Skeletal muscle tissue (tissue), 5 donors: ENCODE results near the gene TMEM185B. TPM values are rescaled to one million over a fixed set of nuclear protein-coding genes. Genes with fewer than 3 reads are reported as not detected.
A peak's percentile ranks its signal among the peaks of the same experiment; 100 is the strongest.

Experiments
- H3K27ac ChIP-seq: one replicate; pipeline ENCODE4 v1.7.0; 2013; ENCODE audit warnings: mild to moderate bottlenecking, low read depth, low read length, inconsistent platforms
- H3K27me3 ChIP-seq, 3 donors: one replicate each; pipeline ENCODE4 v1.7.0; 2013; ENCODE audit warnings: low read length in 3 of 3; ENCODE audit not compliant: control insufficient read depth in 3 of 3, insufficient read depth in 3 of 3
- H3K36me3 ChIP-seq, 3 donors: one replicate each; pipeline ENCODE4 v1.7.0; 2013; ENCODE audit warnings: low read length in 3 of 3; ENCODE audit not compliant: control insufficient read depth in 3 of 3, insufficient read depth in 3 of 3
- H3K4me1 ChIP-seq, 3 donors: one replicate each; pipeline ENCODE4 v1.7.0; 2013; ENCODE audit warnings: low read length in 3 of 3, mild to moderate bottlenecking in 3 of 3; ENCODE audit not compliant: control insufficient read depth in 3 of 3, insufficient read depth in 3 of 3
- H3K4me3 ChIP-seq, 3 donors: one replicate each; pipeline ENCODE4 v1.7.0; 2013; ENCODE audit warnings: low read length in 3 of 3
- H3K9ac ChIP-seq, 3 donors: one replicate each; pipeline ENCODE4 v1.7.0; 2013; ENCODE audit warnings: low read length in 3 of 3, mild to moderate bottlenecking in 3 of 3, moderate library complexity in 2 of 3, low read depth in 1 of 3
- H3K9me3 ChIP-seq, 3 donors: one replicate each; pipeline ENCODE4 v1.7.0; 2013; ENCODE audit warnings: low read length in 3 of 3; ENCODE audit not compliant: control insufficient read depth in 3 of 3
- small RNA-seq: library from RNA; depleted of rRNA; stranded (forward); fragments of <200 nt; gene quantifications from one replicate; pipeline ENCODE3, GENCODE V24; 2014
- total RNA-seq: library from RNA; depleted of rRNA; stranded (reverse); fragments of >200 nt; gene quantifications from one replicate; pipeline ENCODE4 v1.2.3, GENCODE V29; 2014
- donor health status: Osteomylitis.

The TMEM185B gene
- total RNA-seq, 1 donor from 2014 or later = 16.7 TPM

DNA sequence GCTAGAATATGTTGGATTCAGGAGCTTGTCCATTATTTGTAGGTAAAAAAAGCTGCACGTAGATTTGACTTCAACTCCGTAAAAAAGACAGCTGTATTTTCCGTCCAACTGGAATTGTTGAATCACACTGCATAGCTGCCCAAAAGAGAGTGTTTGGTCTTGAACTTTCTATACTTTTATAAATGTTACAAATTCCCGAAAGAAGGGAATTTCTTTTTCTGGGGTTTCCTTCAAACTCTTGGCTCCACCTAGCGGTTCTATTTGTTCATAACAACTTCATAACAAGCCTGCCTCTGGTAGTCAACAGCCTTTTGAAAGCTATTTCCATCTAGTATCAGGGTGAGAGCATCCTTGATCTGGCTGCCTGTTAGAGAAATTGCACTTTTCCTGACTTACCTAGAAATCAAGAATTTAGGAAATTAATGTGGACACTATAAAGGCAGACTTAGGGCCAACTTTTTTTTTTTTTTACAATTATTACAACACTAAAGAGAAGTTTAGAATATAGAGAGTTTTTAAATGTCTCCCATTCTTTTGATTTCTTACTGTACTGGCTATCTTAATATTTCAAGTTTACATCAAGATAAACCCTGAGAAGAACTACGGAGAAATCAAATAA, 48.1 kb downstream of the TMEM185B start:
- Histone ChIP-seq H3K4me1 (peaks cover 9 to 18% (median 14%) of the 10 kb centered on the region in 3 donors), H3K27ac (no peak overlapping the region), H3K36me3 (peaks cover 0 to 3% (median 0%) of the 10 kb centered on the region in 3 donors), H3K9ac (peak overlapping the region in 2 of 3 donors; percentile 4 to 42), H3K27me3 (no peaks in the 10 kb centered on the region), H3K9me3 (no peaks in the 10 kb centered on the region), H3K4me3 (peak overlapping the region in 1 of 3 donors; percentile 8)

Small RNA genes lying within 50 kb of the gene (small RNA-seq; reads per million reads assigned to genes)
- not detected for gene MTND4LP14
- gene RF00019 = not detected

Other genes with a start within 250 kb of the TMEM185B start
- 49.6 TPM for gene EPB41L5, start 210.3 kb downstream of the TMEM185B start, total RNA-seq
- gene RALB, start 29.5 kb upstream of the TMEM185B start, total RNA-seq = 36.0 TPM
- gene INHBB, start 122.7 kb upstream of the TMEM185B start, total RNA-seq = 1.0 TPM